ENCODE results near the gene MON1A.

DNA sequence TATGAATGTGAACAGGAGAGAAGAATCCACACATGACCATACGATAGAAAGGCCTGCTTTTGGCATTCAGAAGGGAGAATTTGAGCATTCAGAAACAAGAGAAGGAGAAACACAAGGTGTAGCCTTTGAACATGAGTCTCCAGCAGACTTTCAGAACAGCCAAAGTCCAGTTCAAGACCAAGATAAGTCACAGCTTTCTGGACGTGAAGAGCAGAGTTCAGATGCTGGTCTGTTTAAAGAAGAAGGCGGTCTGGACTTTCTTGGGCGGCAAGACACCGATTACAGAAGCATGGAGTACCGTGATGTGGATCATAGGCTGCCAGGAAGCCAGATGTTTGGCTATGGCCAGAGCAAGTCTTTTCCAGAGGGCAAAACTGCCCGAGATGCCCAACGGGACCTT is 38.7 kb upstream of the MON1A start:
- TF ChIP-seq, protein P1, sequence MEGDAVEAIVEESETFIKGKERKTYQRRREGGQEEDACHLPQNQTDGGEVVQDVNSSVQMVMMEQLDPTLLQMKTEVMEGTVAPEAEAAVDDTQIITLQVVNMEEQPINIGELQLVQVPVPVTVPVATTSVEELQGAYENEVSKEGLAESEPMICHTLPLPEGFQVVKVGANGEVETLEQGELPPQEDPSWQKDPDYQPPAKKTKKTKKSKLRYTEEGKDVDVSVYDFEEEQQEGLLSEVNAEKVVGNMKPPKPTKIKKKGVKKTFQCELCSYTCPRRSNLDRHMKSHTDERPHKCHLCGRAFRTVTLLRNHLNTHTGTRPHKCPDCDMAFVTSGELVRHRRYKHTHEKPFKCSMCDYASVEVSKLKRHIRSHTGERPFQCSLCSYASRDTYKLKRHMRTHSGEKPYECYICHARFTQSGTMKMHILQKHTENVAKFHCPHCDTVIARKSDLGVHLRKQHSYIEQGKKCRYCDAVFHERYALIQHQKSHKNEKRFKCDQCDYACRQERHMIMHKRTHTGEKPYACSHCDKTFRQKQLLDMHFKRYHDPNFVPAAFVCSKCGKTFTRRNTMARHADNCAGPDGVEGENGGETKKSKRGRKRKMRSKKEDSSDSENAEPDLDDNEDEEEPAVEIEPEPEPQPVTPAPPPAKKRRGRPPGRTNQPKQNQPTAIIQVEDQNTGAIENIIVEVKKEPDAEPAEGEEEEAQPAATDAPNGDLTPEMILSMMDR (IDR thresholded peaks at IDR 0.05; ENCODE audit: low read depth, low read length, poor library complexity, severe bottlenecking): no peak
- TF ChIP-seq EZH2phosphoT487 (IDR thresholded peaks at IDR 0.05; ENCODE audit: borderline replicate concordance, low read length): no peak
